Measurements from ENCODE around the gene ADAT3.
"Not testable (repeated sequence)": the region's sequence is repeated elsewhere in the genome, so short reads cannot be mapped to it uniquely, and the experiment has no call there.

DNA sequence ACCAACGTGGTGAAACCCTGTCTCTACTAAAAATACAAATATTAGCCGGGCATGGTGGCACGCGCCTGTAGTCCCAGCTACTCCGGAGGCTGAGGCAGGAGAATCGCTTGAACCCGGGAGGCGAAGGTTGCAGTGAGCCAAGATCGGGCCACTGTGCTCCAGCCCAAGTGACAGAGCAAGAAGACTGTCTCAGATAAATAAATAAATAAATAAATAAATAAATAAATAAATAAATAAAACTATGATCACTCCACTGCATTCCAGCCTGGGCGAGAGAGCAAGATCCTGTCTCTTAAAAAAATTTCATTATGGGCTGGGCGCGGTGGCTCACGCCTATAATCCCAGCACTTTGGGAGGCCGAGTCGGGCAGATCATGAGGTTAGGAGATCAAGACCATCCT is 18.8 kb upstream of the ADAT3 start:
- TF ChIP-seq POLR2A, POLR2AphosphoS5 (IDR thresholded peaks at IDR 0.05): not testable (repeated sequence)
- TF ChIP-seq, protein P1, sequence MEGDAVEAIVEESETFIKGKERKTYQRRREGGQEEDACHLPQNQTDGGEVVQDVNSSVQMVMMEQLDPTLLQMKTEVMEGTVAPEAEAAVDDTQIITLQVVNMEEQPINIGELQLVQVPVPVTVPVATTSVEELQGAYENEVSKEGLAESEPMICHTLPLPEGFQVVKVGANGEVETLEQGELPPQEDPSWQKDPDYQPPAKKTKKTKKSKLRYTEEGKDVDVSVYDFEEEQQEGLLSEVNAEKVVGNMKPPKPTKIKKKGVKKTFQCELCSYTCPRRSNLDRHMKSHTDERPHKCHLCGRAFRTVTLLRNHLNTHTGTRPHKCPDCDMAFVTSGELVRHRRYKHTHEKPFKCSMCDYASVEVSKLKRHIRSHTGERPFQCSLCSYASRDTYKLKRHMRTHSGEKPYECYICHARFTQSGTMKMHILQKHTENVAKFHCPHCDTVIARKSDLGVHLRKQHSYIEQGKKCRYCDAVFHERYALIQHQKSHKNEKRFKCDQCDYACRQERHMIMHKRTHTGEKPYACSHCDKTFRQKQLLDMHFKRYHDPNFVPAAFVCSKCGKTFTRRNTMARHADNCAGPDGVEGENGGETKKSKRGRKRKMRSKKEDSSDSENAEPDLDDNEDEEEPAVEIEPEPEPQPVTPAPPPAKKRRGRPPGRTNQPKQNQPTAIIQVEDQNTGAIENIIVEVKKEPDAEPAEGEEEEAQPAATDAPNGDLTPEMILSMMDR (IDR thresholded peaks at IDR 0.05 in 8 of 11, conservative IDR thresholded peaks at IDR 0.05 in 3 of 11): not testable (repeated sequence)

Data from spleen (tissue), 7 donors.